RWPE2 (cell line): Measurements from ENCODE around the gene CACNA2D3.

Experiments
- ATAC-seq: fragments of 200-7000 bp; cut with Tn5 transposase; 3 replicates; pipeline ENCODE4 v1.9.1; 2021; ENCODE audit warnings: low read depth
- DNase-seq: peaks from one replicate; pipeline ENCODE4 v3.0.0-alpha.2; 2020; ENCODE audit warnings: low spot score
- H3K27ac ChIP-seq: fragments of 450-650 bp; 2 replicates; pipeline ENCODE4 v1.5.1; 2017; ENCODE audit warnings: mild to moderate bottlenecking; ENCODE audit not compliant: poor library complexity, severe bottlenecking
- H3K27me3 ChIP-seq: fragments of 250-450 bp; sonication (Bioruptor Pico); 2 replicates; pipeline ENCODE4 v1.5.1; 2021; ENCODE audit warnings: mild to moderate bottlenecking, moderate library complexity; ENCODE audit not compliant: insufficient read depth, poor library complexity, severe bottlenecking
- H3K36me3 ChIP-seq: fragments of 250-450 bp; sonication (Bioruptor Pico); 2 replicates; pipeline ENCODE4 v1.5.1; 2020; ENCODE audit warnings: low read depth, mild to moderate bottlenecking, moderate library complexity
- H3K4me1 ChIP-seq: fragments of 250-450 bp; sonication (Bioruptor Pico); 2 replicates; pipeline ENCODE4 v1.5.1; 2021; ENCODE audit warnings: mild to moderate bottlenecking, moderate library complexity; ENCODE audit not compliant: insufficient read depth, poor library complexity, severe bottlenecking
- H3K4me3 ChIP-seq: fragments of 250-450 bp; sonication (Bioruptor Pico); 2 replicates; pipeline ENCODE4 v1.5.1; 2021; ENCODE audit warnings: mild to moderate bottlenecking, moderate library complexity; ENCODE audit not compliant: severe bottlenecking
- H3K9me3 ChIP-seq: fragments of 250-450 bp; sonication (Bioruptor Pico); 2 replicates; pipeline ENCODE4 v1.5.1; 2021; ENCODE audit warnings: mild to moderate bottlenecking, moderate library complexity; ENCODE audit not compliant: severe bottlenecking
- TF ChIP-seq, protein P1 (sequence below): fragments of 450-650 bp; IDR thresholded peaks from one replicate; pipeline ENCODE4 v1.5.1; 2017; ENCODE audit warnings: mild to moderate bottlenecking, moderate library complexity; ENCODE audit not compliant: poor library complexity, severe bottlenecking

The CACNA2D3 gene

DNA sequence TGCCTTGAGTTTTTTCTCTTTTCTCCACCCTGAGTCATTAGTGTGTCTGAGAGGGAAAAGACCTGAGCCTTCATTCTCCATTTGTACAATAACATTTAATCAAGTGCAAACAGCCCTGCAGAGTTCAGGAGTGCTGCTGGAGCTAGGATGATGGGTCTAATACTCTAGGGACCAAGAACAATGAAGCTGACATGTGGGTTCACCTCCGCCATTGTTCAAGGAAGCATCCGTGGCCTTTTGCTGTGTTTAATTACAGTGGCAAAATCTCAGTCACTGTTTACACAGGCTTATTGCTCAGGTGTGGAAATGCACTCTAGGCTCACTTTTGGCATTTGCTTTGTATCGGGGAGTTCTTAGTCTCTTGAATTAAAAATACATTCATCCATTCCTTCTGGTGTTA, 545.9 kb downstream of the CACNA2D3 start:
- DNase-seq (no peak), ATAC-seq (no peak)
- TF ChIP-seq, protein P1, sequence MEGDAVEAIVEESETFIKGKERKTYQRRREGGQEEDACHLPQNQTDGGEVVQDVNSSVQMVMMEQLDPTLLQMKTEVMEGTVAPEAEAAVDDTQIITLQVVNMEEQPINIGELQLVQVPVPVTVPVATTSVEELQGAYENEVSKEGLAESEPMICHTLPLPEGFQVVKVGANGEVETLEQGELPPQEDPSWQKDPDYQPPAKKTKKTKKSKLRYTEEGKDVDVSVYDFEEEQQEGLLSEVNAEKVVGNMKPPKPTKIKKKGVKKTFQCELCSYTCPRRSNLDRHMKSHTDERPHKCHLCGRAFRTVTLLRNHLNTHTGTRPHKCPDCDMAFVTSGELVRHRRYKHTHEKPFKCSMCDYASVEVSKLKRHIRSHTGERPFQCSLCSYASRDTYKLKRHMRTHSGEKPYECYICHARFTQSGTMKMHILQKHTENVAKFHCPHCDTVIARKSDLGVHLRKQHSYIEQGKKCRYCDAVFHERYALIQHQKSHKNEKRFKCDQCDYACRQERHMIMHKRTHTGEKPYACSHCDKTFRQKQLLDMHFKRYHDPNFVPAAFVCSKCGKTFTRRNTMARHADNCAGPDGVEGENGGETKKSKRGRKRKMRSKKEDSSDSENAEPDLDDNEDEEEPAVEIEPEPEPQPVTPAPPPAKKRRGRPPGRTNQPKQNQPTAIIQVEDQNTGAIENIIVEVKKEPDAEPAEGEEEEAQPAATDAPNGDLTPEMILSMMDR: no peak
- no peaks in the 10 kb centered on the region for H3K4me1 ChIP-seq
- H3K36me3 ChIP-seq: no peaks in the 10 kb centered on the region
- H3K4me3 ChIP-seq: no peak overlapping the region
- no peaks in the 10 kb centered on the region for H3K9me3 ChIP-seq
- no peak overlapping the region for H3K27ac ChIP-seq
- peaks cover 4% of the 10 kb centered on the region for H3K27me3 ChIP-seq

- DNase-seq: no peak
- H3K4me3 ChIP-seq: no peak overlapping the region
- no peaks in the 10 kb centered on the region for H3K4me1 ChIP-seq
Measured at GRCh38 chr3:54670201-54671000, 548.0 kb downstream of the CACNA2D3 start.

DNA sequence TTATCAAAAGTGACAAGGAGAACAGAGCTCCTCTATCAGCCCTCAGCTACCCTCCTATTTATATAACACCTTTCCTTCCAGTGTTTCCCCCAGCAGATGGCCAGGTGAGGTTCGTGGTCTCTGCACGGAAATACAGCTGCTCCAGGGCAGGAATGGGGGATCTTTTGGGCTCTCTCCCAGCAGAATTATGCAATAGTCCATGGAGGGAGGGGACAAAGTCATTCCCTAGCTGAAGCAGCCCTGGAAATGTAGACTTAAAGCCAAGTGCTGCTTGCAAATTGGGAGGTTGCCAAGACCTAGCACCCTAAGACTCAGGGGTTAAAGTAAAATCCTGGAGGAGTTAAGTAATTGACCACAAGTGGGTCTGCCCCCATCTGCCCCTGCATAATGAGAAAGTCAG, 549.2 kb downstream of the CACNA2D3 start:
- TF ChIP-seq, protein P1: no peak
- DNase-seq (no peak), ATAC-seq (no peak)
- no peaks in the 10 kb centered on the region for H3K4me1 ChIP-seq
- no peaks in the 10 kb centered on the region for H3K9me3 ChIP-seq
- H3K4me3 ChIP-seq: no peak overlapping the region
- no peak overlapping the region for H3K27ac ChIP-seq
- H3K27me3 ChIP-seq: peaks cover 4% of the 10 kb centered on the region
- H3K36me3 ChIP-seq: no peaks in the 10 kb centered on the region

More at GRCh38 chr3:54670201-54671000, 548.0 kb downstream of the CACNA2D3 start:
- no peaks in the 10 kb centered on the region for H3K9me3 ChIP-seq
- no peak for ATAC-seq
- peaks cover 4% of the 10 kb centered on the region for H3K27me3 ChIP-seq
- H3K27ac ChIP-seq: no peak overlapping the region
- no peaks in the 10 kb centered on the region for H3K36me3 ChIP-seq
- TF ChIP-seq, protein P1: no peak

DNA sequence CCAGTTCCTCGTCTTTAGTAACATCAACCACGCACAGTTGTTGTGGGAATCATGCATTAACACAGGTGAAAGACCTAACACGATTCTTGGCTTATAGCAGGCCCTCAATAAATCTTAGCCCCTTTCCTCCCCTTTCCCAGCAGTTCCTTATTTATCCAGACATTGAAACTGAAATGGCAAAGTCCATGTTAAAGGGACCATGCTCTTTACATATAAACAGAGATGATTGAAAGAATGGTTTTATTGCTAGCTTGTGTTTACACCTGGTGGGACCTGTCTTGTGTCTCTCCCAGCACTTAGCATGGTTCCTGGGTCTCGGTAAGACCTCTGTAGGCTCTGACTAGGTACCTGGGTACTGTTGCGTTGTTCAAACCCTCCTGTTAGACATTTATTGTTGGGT, 553.7 kb downstream of the CACNA2D3 start:
- TF ChIP-seq, protein P1: no peak
- no peak for ATAC-seq

DNA sequence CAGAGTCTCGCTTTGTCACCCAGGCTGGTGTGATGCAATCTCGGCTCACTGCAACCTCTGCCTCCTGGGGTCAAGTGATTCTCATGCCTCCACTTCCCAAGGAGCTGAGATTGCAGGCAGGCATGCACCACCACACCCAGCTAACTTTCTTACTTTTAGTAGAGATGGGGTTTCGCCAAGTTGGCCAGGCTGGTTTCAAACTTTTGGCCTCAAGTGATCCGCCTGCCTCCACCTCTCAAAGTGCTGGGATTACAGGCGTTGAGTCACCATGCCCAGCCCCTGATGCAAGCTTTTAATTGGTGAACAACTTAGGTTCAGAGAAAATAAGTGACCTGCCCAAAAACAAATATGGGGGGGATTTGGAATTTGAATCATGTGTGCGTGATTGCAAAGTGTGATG, 559.4 kb downstream of the CACNA2D3 start:
- Histone ChIP-seq H3K27ac (no peak overlapping the region), H3K4me3 (no peak overlapping the region), H3K36me3 (no peaks in the 10 kb centered on the region), H3K9me3 (no peaks in the 10 kb centered on the region), H3K4me1 (no peaks in the 10 kb centered on the region), H3K27me3 (no peaks in the 10 kb centered on the region)
- no peak for ATAC-seq
- TF ChIP-seq, protein P1: no peak
- DNase-seq: no peak

More for the DNA sequence above, 553.7 kb downstream of the CACNA2D3 start:
- no peaks in the 10 kb centered on the region for H3K4me1 ChIP-seq
- no peak overlapping the region for H3K4me3 ChIP-seq
- no peaks in the 10 kb centered on the region for H3K36me3 ChIP-seq
- no peaks in the 10 kb centered on the region for H3K9me3 ChIP-seq
- H3K27me3 ChIP-seq: no peaks in the 10 kb centered on the region
- no peak overlapping the region for H3K27ac ChIP-seq
- DNase-seq: no peak
